T-helper 2 cell (primary cell): ENCODE results near the gene SNAP29.
"Not testable (repeated sequence)": the region's sequence is repeated elsewhere in the genome, so short reads cannot be mapped to it uniquely, and the experiment has no call there.

Source experiments
- DNase-seq, 5 experiments: peaks; one replicate each; pipeline versions ENCODE4 v3.0.0 to v3.0.0-alpha.2; 2012 to 2022
- total RNA-seq, 2 donors: gene quantifications; one replicate each; lab custom pipeline; 2026; lab: John Stamatoyannopoulos, UW

SNAP29 gene
- 27.1 to 30.2 reads per million in 2 donors for total RNA-seq

DNA sequence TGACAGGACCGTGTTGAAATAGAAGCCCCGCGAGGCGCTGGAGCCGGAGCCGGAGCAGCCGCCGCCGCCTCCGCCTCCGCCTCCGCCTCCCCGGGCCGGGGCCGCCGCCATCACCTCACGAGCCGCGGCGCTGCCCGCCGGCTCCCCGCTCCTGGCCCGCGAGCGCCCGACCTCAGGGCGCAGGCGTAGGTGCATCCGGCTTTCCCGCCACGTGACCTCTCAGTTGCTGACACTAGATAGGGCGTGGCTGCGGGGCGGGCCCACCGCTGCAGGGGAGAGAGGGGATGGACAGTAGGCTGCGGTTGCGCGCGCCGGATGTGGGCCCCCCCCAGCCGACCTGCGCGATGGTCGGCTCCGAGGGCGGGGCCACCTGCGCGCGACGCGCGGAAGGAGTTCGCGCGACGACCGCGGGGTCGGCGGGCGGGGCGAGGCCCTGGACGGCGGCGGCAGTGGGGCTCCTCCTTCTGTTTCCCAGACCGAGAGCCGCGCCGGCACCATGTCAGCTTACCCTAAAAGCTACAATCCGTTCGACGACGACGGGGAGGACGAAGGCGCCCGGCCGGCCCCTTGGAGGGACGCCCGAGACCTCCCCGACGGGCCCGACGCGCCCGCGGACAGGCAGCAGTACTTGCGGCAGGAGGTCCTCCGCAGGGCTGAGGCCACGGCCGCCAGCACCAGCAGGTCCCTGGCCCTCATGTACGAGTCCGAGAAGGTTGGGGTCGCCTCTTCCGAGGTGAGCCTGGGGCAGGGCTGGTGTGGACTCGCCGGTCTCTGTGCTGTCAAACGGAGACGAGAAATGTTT, at the start of gene SNAP29, which contains the start of gene PI4KA:
Gene SNAP29 (plus strand): TSS at position 393 of the 802 bp plus-strand sequence. CDS start 104 bp downstream, at position 497.
Gene PI4KA (minus strand): TSS at position 197 of the 802 bp plus-strand sequence. CDS start 86 bp downstream, at position 111.
- DNase-seq, result peak; percentile 95 to 99 (median 97)

DNA sequence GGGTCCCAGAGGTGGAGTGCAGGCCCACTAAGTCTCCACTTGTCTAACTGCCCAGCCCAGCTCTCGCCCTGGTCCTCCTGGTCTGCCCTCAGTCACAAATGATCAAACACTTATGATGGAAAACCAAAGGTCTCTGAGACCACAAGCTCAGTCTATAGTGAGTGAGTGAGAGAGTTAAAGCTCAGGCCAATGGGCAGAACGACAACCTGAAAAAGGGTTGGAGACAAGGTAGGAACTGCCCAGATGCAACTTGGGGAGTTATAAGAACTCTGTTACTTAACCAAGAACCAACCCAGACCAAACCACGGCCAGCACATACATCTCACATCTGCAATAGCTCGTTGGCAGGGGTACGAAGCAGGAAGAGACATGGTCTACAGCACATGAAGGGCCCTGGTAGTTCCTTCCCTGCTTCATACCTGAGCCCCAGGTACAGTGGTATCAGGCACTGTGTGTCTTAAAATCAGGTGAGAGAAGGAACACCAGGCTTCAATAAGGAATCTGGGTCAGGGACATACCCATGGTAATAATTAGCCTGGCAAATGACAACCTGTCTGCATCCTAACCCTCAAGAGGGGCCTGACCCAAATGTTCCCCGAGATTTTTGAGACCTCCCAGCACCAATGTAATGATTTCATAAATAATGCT, 49.1 kb upstream of the SNAP29 start:
- no peak for DNase-seq

DNA sequence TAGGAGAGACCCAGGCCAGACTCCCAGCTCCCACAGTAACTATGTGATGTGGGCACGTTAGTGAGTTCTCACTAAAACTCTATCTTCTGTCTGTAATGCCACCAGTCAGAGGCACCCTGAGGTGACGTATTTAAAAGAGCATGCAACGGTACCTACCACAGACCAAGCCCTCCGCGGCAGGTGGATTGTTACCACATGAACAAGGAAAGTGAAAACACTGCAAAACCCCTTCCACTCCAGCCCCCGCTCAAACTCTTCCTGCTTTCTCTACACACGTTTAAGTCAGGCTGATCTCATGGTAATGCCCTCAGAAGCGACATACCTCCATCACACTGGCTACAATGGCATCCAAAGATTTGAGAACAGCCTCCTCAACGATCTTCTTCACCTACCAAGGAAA, 48.2 kb upstream of the SNAP29 start:
- no peak for DNase-seq

DNA sequence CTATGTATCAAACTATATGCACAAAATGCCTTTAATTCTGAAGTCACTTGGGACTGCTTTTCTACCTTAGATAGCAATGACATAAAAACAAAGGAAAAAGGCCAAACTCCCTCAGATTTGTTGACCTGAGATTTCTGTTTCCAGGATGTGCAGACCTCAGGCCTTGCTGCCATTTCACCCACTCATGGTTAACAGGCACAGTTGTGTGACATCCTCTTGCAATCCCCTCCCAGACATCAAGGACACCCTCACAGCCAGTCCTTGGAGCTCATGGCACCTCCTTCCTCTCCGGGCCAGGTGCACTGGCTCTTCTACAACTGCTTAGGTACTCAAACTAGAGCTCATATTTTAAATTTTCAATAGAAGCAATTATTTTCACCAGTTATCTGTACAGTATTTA, 47.6 kb upstream of the SNAP29 start:
- DNase-seq, result no peak

DNA sequence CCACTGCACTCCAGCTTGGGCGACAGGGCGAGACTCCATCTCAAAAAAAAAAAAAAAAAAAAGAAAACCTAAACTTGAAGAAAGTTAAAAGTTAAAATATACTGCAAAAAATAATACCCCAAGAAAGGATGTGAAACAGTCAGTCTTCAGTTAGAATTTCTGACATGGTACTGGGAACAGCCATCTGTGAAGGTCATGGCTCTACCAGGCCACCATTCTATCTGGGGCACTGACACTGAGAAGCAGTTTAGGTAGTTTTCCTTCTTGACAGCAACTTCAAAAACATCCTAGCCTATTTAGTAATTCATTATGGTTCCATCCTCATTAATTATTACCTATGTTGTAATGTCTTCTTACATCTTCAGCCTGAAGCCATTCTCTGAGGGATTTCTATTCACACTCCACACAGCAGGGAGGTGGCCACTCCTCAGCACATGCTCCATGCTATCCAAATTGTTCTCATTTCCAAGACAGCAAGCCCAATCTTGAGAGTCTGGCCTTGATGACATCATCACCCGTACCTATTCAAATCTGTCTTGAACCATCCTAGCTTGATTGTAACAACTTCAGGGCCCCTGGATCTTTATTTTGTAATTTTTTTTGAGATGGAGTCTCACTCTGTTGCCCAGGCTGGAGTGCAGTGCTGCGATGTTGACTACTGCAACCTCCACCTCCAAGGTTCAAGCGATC, 46.7 kb upstream of the SNAP29 start:
- no peak for DNase-seq

DNA sequence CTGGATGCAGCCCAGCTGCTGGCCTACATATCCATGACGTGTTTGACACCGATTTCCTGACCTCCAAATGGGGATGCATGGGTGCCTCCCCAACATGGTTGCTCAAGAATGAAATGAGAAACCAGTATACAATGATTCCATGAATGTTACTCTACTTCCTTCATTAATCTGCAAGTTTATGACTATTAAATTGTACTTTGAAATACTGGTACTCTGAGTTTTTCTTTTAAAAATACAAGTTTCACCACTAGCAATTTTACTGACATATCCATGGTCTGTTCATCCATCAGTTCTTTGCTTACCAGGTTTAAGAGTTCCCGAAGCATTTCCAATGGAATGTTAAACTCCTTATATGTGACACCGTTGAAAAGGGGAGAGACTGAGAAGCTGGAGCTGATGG, 45.8 kb upstream of the SNAP29 start:
- no peak for DNase-seq

DNA sequence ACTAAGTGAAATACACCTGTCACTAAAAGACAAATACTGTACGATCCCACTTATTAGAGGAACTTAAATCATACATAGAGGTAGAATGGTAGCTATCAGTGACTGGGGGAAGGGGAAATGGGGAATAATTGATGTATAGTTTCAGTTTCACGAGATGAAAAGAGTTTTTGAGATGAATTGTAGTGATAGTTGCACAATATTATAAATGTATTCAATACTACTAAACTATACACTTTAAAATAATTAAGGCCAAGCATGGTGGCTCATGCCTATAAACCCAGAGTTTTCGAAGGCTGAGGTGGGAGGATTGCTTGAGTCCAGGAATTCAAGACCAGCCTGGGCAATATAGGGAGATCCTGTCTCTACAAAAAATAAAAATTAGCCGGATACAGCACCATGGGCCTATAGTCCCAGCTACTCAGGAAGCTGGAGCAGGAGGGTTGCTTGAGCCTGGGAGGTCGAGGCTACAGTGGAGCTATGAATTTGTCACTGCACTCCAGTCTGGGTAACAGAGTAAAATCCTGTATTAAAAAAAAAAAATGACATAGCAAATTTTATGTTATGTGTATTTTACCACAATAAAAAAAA, 44.5 kb upstream of the SNAP29 start:
- DNase-seq, result no peak

DNA sequence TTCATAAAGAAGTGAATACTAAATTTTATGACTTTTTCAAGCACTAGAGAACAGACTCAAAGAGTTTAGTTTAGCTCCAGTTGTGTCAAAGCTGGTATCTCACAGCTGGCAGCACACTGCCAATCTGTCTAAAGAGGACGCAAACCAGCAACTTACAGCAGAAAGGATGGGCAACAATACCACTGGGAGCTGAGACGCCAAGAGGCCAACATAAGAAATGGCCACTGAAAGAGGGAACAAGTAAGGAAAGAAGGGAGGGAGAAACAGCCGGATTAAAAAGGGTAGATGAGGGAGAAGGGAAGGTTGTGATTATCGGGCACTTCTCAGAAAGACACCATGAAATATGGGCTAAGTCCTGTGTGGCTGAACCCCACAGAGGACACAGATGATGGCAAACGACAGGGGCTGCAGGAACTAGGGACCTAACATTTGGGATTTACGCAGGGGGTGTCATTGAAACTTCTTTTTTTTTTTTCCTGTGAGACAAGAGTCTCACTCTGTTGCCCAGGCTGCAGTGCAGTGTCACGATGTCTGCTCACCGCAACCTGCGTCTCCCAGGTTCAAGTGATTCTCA, 43.2 kb upstream of the SNAP29 start:
- no peak for DNase-seq

DNA sequence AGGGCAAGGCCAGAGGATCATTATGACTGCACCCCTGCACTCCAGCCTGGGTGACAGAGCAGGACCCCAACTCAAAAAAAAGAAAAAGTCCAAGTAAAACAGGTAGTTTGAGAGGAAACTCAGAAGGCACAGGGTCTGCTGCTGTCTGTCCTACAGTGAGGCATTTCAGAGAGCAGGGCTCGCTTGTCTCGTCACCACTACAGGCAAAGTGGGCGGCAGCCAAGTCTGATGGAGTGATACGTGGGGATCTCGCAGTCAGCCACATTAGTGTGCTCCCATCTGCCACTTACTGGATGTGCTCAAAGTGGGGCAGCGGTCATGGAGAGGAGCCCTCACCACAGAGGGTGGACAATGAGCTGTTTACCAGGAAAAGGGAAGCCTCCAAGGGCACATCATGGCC, 42.2 kb upstream of the SNAP29 start:
- no peak for DNase-seq

DNA sequence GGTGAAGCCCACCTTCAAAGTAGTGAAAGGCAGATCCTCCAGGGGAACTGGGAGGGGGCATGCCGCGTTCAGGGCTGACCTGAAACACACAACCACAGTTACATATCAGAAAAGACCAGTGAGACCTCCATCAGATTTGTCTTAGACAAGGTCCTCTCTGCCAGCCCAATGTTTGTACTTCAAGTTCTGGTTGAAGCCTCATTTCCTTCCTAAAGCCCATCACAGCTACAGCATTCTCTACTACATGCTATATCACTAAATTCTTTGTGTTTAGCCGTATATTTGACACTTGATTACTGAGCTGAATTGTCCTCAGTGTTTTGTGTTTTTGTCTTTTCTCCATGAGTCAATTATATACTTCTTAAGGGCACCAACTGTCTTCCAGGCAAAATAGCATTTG, 40.3 kb upstream of the SNAP29 start:
- no peak for DNase-seq

DNA sequence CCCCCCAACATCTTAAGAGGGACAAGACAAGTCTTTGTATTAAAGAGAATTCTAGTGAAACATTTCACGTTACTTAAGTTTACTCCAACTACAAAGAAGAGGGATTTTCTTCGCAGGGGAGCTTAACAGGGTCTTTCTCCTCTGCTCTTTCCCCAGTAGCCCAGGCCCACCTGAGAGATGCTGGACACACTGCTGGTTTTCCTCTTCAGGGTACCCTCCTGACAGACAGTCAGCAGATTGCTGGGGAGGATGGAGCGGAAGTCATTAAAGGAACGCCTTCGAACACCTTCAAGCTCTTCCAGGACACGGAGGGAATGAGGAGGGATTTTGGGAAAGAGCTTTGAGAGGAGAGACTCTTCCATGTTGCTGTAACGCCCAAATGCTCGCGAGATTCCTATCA, 39.3 kb upstream of the SNAP29 start:
- no peak for DNase-seq

DNA sequence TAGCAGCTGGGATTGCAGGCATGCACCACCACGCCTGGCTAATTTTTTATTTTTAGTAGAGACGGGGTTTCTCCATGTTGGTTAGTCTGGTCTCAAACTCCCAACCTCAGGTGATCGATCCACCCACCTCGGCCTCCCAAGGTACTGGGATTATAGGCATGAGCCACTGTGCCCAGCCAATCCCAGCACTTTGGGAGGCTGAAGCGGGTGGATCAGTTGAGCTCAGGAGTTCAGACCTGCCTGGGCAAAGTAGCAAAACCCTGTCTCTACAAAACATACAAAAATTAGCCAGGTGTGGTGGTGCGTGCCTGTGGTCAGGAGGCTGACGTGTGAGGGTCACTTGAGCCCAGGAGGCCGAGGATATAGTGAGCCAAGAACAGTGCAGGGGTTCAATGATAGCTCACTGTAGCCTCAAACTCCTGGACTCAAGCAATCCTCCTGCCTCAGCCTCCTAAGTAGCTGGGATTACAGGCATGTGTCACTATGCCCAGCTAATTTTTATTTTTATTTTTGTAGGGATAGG, 37.0 kb upstream of the SNAP29 start:
- not testable (repeated sequence) for DNase-seq

DNA sequence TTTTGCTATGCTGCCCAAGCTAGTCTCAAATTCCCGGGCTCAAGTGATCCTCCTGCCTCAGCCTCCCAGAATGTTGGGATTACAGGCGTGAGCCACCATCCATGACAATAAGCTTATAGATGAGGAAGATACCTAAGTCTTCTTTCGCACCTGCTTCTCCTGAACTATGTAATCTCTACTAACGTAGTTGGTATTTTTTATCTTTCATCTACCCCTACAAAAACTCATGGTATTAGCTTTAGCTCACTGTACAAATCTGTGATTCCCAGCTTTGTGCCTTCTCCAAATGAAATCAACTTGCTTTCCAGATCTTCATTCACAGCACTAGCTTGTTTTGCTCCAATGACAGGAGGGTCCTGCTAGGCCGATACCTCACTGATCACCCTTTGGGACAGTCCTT, 36.6 kb upstream of the SNAP29 start:
- DNase-seq, result no peak

DNA sequence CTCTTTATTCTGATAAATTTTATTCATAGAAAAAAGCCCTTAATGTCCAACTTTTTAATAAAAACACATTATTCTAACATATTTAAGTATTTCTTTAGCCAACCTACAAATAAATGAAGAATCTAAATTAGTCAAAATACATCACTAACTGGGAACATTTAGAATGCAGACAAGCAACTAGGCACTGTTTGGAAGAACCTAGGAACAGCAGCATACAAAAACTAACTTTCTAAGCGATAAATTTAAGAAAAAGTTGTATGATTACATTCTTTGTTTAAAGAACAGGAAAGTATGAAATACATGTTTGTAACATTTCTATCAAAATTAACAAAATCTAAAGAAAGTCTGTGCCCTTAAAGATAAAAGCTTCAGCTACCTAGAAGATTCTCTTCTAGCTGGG, 35.5 kb upstream of the SNAP29 start:
- DNase-seq, result no peak

DNA sequence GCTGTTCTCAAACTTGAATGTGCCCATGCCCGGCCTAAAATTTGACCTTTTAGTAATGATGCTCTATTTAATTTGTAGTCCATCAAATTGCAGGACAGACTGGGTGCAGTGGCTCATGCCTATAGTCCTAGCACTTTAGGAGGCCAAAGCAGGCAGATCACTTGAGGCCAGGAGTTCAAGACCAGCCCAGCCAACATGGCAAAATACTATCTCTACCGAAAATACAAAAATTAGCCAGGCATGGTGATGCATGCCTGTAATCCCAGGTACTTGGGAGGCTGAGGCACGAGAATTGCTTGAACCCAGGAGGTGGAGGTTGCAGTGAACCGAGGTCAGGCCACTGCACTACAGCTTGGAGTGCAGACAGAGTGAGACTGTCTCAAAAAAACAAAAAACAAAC, 33.6 kb upstream of the SNAP29 start:
- not testable (repeated sequence) for DNase-seq

DNA sequence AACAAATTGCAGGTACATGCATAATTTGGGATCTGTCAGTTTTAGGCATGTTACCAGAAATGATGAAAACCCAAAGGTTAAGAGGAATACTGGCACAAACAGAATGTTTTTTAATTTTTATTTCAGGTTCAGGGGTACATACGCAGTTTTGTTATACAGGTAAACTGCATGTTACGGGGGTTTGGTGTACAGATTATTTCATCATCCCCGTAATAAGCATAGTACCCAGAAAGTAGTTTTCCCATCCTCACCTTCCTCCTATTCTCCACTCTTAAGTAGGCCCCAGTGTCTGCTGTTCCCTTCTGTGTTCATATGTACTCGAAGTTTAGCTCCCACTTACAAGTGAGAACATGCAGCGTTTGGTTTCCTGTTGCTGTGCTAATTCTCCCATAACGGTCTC, 33.2 kb upstream of the SNAP29 start:
- DNase-seq, result no peak

DNA sequence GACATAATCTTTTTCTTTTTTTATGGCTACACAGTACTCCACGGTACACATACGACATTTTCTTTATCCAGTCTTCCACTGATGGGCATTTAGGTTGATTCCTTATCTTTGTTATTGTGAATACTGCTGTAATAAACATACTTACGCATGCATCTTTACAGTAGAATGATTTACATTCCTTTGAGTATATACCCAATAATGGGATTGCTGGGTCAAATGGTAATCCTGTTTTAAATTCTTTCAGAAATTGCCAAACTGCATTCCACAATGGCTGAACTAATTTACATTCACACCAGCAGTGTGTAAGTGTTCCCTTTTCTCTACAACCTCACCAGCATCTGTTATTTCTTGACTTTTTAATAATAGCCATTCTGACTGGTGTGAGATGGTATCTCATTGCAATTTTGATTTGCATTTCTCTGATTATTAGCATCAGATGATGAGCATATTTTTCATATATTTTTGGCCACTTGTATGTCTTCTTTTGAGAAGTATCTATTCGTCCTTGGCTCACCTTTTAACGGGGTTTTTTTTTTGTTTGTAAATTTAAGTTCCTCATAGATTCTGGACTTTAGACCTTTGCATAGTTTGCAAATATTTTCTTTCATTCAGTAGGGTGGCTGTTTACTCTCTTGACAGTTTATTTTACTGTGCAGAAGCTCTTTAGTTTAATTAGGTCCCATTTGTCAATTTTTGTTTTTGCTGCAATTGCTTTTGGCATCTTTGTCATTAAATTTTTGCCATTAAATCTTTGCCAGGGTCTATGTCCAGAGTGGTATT, 32.2 kb upstream of the SNAP29 start:
- not testable (repeated sequence) for DNase-seq

DNA sequence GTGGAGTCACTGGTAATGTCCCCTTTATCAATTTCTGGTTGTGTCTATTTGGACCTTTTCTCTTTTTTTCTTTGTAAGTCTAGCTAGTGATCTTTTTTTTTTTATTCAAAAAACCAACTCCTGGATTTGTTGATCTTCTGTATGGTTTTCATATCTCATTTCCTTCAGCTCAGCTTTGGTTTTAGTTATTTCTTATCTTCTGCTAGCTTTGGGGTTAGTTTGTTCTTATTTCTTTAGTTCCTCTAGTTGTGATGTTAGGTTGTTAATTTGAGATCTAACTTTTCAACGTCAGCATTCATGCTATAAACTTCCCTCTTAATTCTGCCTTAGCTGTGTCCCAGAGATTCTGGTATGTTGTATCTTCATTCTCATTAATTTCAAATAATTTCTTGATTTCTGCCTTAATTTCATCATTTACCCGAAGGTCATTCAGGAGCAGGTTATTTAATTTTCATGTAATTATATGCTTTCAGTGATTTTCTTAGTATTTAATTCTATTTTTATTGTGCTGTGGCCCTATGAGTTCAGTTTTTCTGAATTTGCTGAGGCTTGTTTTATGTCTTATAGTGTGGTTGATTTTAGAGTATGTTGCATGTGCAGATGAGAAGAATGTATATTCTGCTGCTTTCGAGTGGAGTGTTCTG, 29.2 kb upstream of the SNAP29 start:
- DNase-seq, result no peak

DNA sequence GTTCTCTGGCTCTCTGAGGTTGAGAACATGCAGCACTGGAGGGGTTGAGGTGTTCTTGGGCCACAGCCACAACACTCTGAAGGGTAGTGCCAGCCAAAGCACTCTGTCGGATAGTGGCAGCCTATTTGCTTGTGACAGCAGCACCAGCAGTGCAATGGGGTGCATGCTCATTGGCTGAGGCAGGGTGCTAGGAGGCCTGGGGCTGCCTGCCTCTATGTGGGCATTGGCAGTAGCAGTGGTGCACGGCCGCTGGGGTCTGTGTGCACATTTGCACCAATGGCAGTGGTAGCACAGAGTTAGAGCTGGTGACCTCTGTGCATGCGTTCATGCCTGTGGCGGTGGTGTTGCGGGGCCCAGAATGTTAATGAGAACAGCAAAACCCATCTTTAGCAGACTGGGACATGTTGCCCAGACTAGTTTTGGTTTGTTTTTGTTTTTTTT, 25.6 kb upstream of the SNAP29 start:
- DNase-seq, result no peak

DNA sequence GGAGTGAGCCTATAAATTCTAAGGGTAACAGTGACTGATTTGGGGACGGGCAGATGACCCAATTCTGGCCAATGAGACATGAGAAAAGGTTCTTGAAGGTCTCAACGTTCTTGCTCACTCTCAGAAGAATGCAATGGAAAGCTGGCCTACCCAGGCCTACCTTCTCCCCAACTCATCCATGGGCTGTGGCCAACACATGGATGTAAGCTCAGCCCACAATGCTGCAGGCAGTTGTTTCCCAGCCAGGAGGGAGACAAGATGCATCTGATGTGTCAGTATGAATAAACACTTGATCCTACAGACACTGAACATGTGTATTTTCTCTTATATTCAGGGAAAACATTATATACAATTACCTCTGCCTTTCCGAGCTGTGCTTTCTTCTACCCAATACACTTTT, 24.6 kb upstream of the SNAP29 start:
- no peak for DNase-seq

DNA sequence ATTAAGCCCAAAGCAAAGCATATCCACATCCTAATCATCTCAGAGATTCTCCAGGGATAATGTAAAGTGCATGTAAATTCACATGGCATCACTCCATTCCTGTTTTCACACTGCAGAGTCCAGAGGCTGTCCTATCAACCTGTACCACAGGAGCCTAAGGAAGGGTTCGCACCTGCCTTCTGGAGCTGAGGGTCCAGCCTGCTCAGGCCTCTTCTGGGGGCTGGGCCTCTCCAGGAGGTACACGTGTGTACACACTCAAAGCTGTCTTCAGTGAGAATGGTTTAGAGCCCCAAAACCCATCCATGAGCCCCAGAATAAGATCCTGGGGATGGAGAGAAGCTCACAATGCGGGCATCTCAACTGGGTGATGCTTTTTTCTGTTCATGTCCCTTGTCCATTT, 24.1 kb upstream of the SNAP29 start:
- no peak for DNase-seq
